ENCODE data around the gene ASB10. TPM values are rescaled to one million over a fixed set of nuclear protein-coding genes. Genes with fewer than 3 reads are reported as not detected.

The ASB10 gene
- total RNA-seq, 1 experiment from 2014 or later: not detected

- ATAC-seq: no peak
- BruUV-seq (replicated peaks): no TSS peak
- CTCF ChIA-PET: no interaction called here
Observed at GRCh38 chr7:151208253-151208862, 21.3 kb upstream of the ASB10 start.

GRCh38 chr7:151207804-151208203 lies 20.8 kb upstream of the ASB10 start:
- in situ Hi-C loops (cut with HindIII; ENCODE audit: low pct_unique_long_range_greater_than_20kb, low sequenced_read_pairs) (loop anchor here (5.0 kb wide), 1 partner anchor 41 kb away; the partner anchor contains the start of gene GBX1), intact Hi-C loops (cut with micrococcal nuclease; ENCODE audit: unreplicated experiment) (no loop called here)
- H3K4me3 ChIP-seq (ENCODE audit: low read depth in 2 of 2, low read length in 2 of 2): no peak overlapping the region
- POLR2A ChIA-PET: no interaction called here
- H3K27ac ChIP-seq (ENCODE audit: low read length): no peak overlapping the region
- H3K36me3 ChIP-seq (ENCODE audit: control insufficient read depth, insufficient read depth, low read length): no peaks in the 10 kb centered on the region
- CTCF ChIA-PET: no interaction called here
- no TSS peak for BruUV-seq (replicated peaks)
- TF ChIP-seq, protein P1, sequence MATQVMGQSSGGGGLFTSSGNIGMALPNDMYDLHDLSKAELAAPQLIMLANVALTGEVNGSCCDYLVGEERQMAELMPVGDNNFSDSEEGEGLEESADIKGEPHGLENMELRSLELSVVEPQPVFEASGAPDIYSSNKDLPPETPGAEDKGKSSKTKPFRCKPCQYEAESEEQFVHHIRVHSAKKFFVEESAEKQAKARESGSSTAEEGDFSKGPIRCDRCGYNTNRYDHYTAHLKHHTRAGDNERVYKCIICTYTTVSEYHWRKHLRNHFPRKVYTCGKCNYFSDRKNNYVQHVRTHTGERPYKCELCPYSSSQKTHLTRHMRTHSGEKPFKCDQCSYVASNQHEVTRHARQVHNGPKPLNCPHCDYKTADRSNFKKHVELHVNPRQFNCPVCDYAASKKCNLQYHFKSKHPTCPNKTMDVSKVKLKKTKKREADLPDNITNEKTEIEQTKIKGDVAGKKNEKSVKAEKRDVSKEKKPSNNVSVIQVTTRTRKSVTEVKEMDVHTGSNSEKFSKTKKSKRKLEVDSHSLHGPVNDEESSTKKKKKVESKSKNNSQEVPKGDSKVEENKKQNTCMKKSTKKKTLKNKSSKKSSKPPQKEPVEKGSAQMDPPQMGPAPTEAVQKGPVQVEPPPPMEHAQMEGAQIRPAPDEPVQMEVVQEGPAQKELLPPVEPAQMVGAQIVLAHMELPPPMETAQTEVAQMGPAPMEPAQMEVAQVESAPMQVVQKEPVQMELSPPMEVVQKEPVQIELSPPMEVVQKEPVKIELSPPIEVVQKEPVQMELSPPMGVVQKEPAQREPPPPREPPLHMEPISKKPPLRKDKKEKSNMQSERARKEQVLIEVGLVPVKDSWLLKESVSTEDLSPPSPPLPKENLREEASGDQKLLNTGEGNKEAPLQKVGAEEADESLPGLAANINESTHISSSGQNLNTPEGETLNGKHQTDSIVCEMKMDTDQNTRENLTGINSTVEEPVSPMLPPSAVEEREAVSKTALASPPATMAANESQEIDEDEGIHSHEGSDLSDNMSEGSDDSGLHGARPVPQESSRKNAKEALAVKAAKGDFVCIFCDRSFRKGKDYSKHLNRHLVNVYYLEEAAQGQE (IDR thresholded peaks at IDR 0.05; ENCODE audit: insufficient read depth in 1 of 2, low read depth in 2 of 2, low read length in 1 of 2): no peak
- TF ChIP-seq CTCF (IDR thresholded peaks at IDR 0.05) (no peak), POLR2AphosphoS5 (IDR thresholded peaks at IDR 0.05; ENCODE audit: low read depth, low read length) (no peak), TCF7L2 (IDR thresholded peaks at IDR 0.05; ENCODE audit: low read depth, low read length) (no peak), SIN3A (IDR thresholded peaks at IDR 0.05; ENCODE audit: borderline replicate concordance, insufficient read depth, low read depth, low read length) (no peak)
- no peak for DNase-seq (ENCODE audit: low read depth, low spot score)
- no peaks in the 10 kb centered on the region for H3K4me1 ChIP-seq (ENCODE audit: control insufficient read depth, insufficient read depth, low read length)
- no peaks in the 10 kb centered on the region for H3K27me3 ChIP-seq (ENCODE audit: control insufficient read depth, insufficient read depth, low read length)
- ATAC-seq: no peak
- H3K9me3 ChIP-seq (ENCODE audit: control insufficient read depth, insufficient read depth, low read depth, low read length): no peaks in the 10 kb centered on the region

More at GRCh38 chr7:151208253-151208862, 21.3 kb upstream of the ASB10 start:
- Histone ChIP-seq H3K9me3 (ENCODE audit: control insufficient read depth, insufficient read depth, low read depth, low read length) (no peaks in the 10 kb centered on the region), H3K4me3 (ENCODE audit: low read depth in 2 of 2, low read length in 2 of 2) (no peak overlapping the region), H3K27ac (ENCODE audit: low read length) (no peak overlapping the region), H3K4me1 (ENCODE audit: control insufficient read depth, insufficient read depth, low read length) (no peaks in the 10 kb centered on the region), H3K36me3 (ENCODE audit: control insufficient read depth, insufficient read depth, low read length) (0 out of 2 replicates have a peak, but pooled peaks cover 4% of the 10 kb centered on the region), H3K27me3 (ENCODE audit: control insufficient read depth, insufficient read depth, low read length) (no peaks in the 10 kb centered on the region)
- TF ChIP-seq POLR2AphosphoS5 (IDR thresholded peaks at IDR 0.05; ENCODE audit: low read depth, low read length): no peak
- TF ChIP-seq SIN3A (IDR thresholded peaks at IDR 0.05; ENCODE audit: borderline replicate concordance, insufficient read depth, low read depth, low read length): no peak
- TF ChIP-seq, protein P1 (IDR thresholded peaks at IDR 0.05; ENCODE audit: insufficient read depth in 1 of 2, low read depth in 2 of 2, low read length in 1 of 2): no peak
- no peak for TF ChIP-seq CTCF (IDR thresholded peaks at IDR 0.05)
- no peak for TF ChIP-seq TCF7L2 (IDR thresholded peaks at IDR 0.05; ENCODE audit: low read depth, low read length)
- intact Hi-C loops (cut with micrococcal nuclease; ENCODE audit: unreplicated experiment): no loop called here
- POLR2A ChIA-PET: no interaction called here
- no peak for DNase-seq (ENCODE audit: low read depth, low spot score)
- in situ Hi-C loops (cut with HindIII; ENCODE audit: low pct_unique_long_range_greater_than_20kb, low sequenced_read_pairs): loop anchor here (5.0 kb wide), 1 partner anchor 41 kb away; the partner anchor contains the start of gene GBX1

Measured in Panc1 (cell line).